H1 (cell line): ENCODE measurements around the gene GMCL2. TPM values are rescaled to one million over a fixed set of nuclear protein-coding genes. Genes with fewer than 3 reads are reported as not detected.

Experiments
- CEBPB ChIP-seq: IDR thresholded peaks from 2 replicates; pipeline ENCODE4 v1.6.1; 2012; ENCODE audit warnings: low read depth, low read length
- CHD2 ChIP-seq: IDR thresholded peaks from 2 replicates; pipeline ENCODE4 v1.6.1; 2012; ENCODE audit warnings: low read length, improper control_type of control experiment
- EZH2 ChIP-seq: fragments of 200-600 bp; sonication (generic); IDR thresholded peaks from 2 replicates; pipeline ENCODE4 v1.7.1; 2012; ENCODE audit warnings: low read depth, mild to moderate bottlenecking, moderate library complexity, low read length, inconsistent platforms; ENCODE audit not compliant: severe bottlenecking
- SAP30 ChIP-seq: fragments of 300-600 bp; sonication (generic); IDR thresholded peaks from 2 replicates; pipeline ENCODE4 v1.7.1; 2012; ENCODE audit warnings: low read length, moderate library complexity, mild to moderate bottlenecking, inconsistent platforms; ENCODE audit not compliant: insufficient read depth, insufficient replicate concordance
- polyA plus RNA-seq, 7 experiments: library from polyadenylated mRNA; depleted of rRNA in 3 of 7; stranded (reverse) in 5 of 7; unstranded in 2 of 7; fragments of >200 nt in 5 of 7; fragments of 200-250 nt in 2 of 7; gene quantifications; 1 replicate in 5 of 7; 2 replicates in 1 of 7; 4 replicates in 1 of 7; pipeline versions ENCODE4 v1.2.1 to v1.2.3, GENCODE V29; 2011 to 2013; ENCODE audit warnings: missing spikeins in 2 of 7, mixed read lengths in 2 of 7
- total RNA-seq: library from RNA; stranded (reverse); fragmentation: NEBNext Ultra II Directional; extraction: Animal tissue kit (Norgen Biotek cat#: 25700); gene quantifications from 2 replicates; pipeline ENCODE4 v1.2.1, GENCODE V29; 2021

The GMCL2 gene
- total and polyA plus RNA-seq, 2 of the 8 experiments (the other 6 are each of a cell fraction or from before 2014, with no cell fraction given), result 0.13 TPM; not detected in 1

DNA sequence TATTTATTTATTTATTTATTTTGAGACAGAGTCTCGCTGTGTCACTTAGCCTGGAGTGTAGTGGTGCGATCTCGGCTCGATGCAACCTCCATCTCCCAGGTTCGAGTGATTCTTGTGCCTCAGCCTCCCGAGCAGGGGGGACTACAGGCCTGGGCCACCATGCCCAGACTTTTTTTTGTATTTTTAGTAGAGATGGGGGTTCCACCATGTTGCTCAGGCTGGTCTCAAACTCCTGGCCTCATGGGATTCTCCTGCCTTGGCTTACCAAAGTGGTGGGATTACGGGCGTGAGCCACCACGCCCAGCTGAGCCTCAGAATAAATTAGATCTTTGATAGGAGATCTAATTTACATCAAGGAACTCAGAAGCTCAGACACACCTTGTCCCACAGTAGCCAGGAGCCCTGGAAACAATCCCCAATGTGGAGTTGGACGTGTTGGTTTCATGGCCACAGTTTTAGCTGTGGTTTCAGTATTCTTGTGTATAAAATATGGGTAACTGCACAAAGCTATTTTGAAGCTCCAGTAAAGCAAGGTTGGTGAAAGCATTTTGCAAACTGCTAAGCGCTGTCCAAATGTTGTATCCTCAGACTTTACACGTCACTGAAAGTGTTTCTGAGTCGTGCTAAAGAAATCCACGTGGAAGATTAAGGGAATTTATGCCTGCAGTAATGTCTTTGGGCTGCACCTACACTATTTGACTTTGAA, 14.2 kb upstream of the GMCL2 start (continued):
- TF ChIP-seq EZH2 (no peak), CEBPB (no peak), CHD2 (no peak), SAP30 (no peak)
